ENCODE measurements around the gene CLCA1. TPM values are rescaled to one million over a fixed set of nuclear protein-coding genes. Genes with fewer than 3 reads are reported as not detected.
A peak's percentile ranks its signal among the peaks of the same experiment; 100 is the strongest.

The CLCA1 gene, protein sequence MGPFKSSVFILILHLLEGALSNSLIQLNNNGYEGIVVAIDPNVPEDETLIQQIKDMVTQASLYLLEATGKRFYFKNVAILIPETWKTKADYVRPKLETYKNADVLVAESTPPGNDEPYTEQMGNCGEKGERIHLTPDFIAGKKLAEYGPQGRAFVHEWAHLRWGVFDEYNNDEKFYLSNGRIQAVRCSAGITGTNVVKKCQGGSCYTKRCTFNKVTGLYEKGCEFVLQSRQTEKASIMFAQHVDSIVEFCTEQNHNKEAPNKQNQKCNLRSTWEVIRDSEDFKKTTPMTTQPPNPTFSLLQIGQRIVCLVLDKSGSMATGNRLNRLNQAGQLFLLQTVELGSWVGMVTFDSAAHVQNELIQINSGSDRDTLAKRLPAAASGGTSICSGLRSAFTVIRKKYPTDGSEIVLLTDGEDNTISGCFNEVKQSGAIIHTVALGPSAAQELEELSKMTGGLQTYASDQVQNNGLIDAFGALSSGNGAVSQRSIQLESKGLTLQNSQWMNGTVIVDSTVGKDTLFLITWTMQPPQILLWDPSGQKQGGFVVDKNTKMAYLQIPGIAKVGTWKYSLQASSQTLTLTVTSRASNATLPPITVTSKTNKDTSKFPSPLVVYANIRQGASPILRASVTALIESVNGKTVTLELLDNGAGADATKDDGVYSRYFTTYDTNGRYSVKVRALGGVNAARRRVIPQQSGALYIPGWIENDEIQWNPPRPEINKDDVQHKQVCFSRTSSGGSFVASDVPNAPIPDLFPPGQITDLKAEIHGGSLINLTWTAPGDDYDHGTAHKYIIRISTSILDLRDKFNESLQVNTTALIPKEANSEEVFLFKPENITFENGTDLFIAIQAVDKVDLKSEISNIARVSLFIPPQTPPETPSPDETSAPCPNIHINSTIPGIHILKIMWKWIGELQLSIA
- total RNA-seq (not detected), polyA plus RNA-seq (under 1 TPM in 1 of 3 donors, not detected in 2; 0.13 TPM)
- long read RNA-seq, donor 1, partial matches to known transcripts: 0 of 3 reads
- long read RNA-seq, donor 1, other reads (novel, unspliced or antisense): 0 of 3 reads
- long read RNA-seq, donor 2: 0 reads

DNA sequence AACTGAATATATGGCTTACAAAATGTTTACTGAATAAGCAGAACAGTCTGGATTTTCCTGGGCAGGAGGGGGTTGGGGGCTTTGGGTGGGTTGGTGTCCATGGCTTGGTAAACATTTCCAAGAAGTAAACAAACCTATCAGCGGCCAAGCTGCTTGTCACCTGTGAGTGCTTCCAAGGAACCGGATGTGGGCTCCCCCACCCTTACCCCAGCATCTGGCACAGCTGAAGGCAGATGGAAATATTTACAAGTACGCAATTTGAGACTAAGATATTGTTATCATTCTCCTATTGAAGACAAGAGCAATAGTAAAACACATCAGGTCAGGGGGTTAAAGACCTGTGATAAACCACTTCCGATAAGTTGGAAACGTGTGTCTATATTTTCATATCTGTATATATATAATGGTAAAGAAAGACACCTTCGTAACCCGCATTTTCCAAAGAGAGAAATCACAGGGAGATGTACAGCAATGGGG is at the start of gene CLCA1:
Gene CLCA1 (plus strand): TSS at position 427 of the 477 bp plus-strand sequence. CDS start 45 bp downstream, at position 472.
- Histone ChIP-seq H3K4me3 (no peak within 1 kb of the TSS), H3K27ac (no peak within 1 kb of the TSS), H3K27me3 (replicated peaks in 1 of 7) (peaks cover 0 to 8% (median 0%) of the 10 kb centered on the region in 7 donors), H3K9me3 (no peaks in the 10 kb centered on the region), H3K4me1 (no peaks in the 10 kb centered on the region), H3K36me3 (no peaks in the 10 kb centered on the region)
- intact Hi-C loops (cut with DNase I; ENCODE audit: low total_unique reads): no loop called here
- no peak for DNase-seq
- 91 to 98% (median 92%) methylated on average over 7 of the region's 7 CpGs for WGBS, 5 donors
- TF ChIP-seq POLR2AphosphoS5 (IDR thresholded peaks at IDR 0.05) (no peak), POLR2A (IDR thresholded peaks at IDR 0.05) (no peak)
- TF ChIP-seq, protein P1, sequence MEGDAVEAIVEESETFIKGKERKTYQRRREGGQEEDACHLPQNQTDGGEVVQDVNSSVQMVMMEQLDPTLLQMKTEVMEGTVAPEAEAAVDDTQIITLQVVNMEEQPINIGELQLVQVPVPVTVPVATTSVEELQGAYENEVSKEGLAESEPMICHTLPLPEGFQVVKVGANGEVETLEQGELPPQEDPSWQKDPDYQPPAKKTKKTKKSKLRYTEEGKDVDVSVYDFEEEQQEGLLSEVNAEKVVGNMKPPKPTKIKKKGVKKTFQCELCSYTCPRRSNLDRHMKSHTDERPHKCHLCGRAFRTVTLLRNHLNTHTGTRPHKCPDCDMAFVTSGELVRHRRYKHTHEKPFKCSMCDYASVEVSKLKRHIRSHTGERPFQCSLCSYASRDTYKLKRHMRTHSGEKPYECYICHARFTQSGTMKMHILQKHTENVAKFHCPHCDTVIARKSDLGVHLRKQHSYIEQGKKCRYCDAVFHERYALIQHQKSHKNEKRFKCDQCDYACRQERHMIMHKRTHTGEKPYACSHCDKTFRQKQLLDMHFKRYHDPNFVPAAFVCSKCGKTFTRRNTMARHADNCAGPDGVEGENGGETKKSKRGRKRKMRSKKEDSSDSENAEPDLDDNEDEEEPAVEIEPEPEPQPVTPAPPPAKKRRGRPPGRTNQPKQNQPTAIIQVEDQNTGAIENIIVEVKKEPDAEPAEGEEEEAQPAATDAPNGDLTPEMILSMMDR (IDR thresholded peaks at IDR 0.05 in 8 of 11, conservative IDR thresholded peaks at IDR 0.05 in 3 of 11): no peak

DNA sequence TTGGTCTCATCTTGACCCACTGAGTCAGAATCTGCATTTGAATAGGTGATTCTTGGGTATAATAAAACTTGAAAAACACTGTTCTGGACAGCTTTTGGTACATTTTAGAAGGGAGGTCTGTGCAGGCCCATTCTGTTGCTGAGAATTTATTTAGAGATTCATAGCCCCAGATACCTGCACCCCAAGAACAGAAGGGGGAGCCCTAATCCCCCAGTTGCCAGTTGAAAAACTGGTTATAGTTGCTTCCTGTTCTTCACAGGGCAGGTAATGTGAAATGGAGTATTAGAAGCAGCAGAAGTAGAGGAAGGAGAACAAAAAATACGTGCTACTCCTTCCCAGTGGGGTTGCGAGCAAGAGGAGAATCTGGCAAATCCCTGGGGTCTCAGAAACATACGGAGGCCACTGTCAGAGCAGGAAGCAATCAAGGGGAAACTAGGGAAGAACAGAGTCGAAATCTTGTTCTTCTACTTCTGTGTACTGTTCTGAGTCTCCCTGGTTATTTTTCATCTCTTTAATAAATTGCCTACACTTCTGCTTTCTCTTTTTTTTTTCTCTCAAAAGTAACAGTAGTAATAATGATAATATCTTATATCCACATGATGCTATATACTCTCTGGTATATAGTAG is 49.3 kb upstream of the CLCA1 start:
- H3K36me3 ChIP-seq: no peaks in the 10 kb centered on the region
- no peak for DNase-seq
- intact Hi-C loops (cut with DNase I; ENCODE audit: low total_unique reads): no loop called here
- H3K9me3 ChIP-seq: no peaks in the 10 kb centered on the region
- WGBS, 5 donors: 15 to 32% (median 23%) methylated on average over 4 of the region's 4 CpGs
- no peaks in the 10 kb centered on the region for H3K27me3 ChIP-seq (replicated peaks in 1 of 7)
- H3K4me3 ChIP-seq: peak overlapping the region in 1 of 8 donors; percentile 37
- TF ChIP-seq POLR2AphosphoS5 (IDR thresholded peaks at IDR 0.05): no peak
- TF ChIP-seq, protein P1 (IDR thresholded peaks at IDR 0.05 in 8 of 11, conservative IDR thresholded peaks at IDR 0.05 in 3 of 11): peak in 8 of 11 experiments; percentile 17 to 61 (median 53)
- peaks cover 0 to 8% (median 2%) of the 10 kb centered on the region in 6 donors for H3K4me1 ChIP-seq
- H3K27ac ChIP-seq: no peak overlapping the region

DNA sequence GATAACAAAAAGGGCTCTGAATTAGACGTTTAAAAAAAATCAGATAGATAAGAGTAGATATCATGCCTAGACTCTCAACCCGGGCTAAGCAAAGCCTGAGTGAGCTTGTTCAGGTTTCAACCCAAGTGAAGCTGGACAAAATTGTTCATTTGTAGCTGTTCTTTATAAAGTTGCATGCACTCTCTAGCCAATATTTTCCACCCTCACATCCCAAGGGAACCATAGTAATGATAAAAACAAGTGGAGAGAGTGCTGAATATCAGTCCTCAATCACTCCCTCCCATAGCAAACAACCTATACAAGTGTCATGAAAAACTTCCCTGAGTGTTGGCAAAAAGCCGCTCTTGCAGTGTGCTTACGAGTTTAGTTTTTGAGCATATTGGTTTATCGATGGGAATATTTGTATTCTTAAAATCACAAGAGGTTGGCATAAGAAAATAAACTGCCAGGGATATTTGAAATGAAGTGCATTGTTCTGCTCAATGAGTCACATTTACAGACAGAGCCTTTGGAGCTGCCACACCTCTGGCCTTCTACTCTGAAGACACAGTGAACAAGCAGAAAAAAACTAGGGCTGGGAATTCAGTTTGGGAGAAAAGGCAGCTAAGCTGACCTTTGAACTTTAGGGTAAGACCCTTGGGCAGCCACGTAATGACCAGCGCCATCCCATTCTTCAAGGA is 47.0 kb upstream of the CLCA1 start:
- H3K9me3 ChIP-seq: no peaks in the 10 kb centered on the region
- WGBS, 5 donors: 88 to 92% (median 89%) methylated on average over 7 of the region's 7 CpGs
- H3K27me3 ChIP-seq (replicated peaks in 1 of 7): no peaks in the 10 kb centered on the region
- DNase-seq: no peak
- TF ChIP-seq POLR2AphosphoS5 (IDR thresholded peaks at IDR 0.05): no peak
- TF ChIP-seq, protein P1 (IDR thresholded peaks at IDR 0.05 in 8 of 11, conservative IDR thresholded peaks at IDR 0.05 in 3 of 11): no peak
- no peak for TF ChIP-seq POLR2A (IDR thresholded peaks at IDR 0.05)
- no peak overlapping the region for H3K27ac ChIP-seq
- H3K4me1 ChIP-seq: peaks cover 0 to 8% (median 2%) of the 10 kb centered on the region in 6 donors
- no peaks in the 10 kb centered on the region for H3K36me3 ChIP-seq
- intact Hi-C loops (cut with DNase I; ENCODE audit: low total_unique reads): no loop called here
- H3K4me3 ChIP-seq: no peak overlapping the region

Measured in spleen (tissue), 13 donors.